A549 treated with ZK216348 at 1 μM for 4 hours (cell line): Measurements from ENCODE around the gene LRRC74B. TPM values are rescaled to one million over a fixed set of nuclear protein-coding genes. Genes with fewer than 3 reads are reported as not detected.

Experiments used
- total RNA-seq: library from RNA; stranded (reverse); fragments of 200-300 nt; extraction: Qiagen RNA extraction; gene quantifications from 5 replicates; pipeline ENCODE4 v1.2.3, GENCODE V29; 2022; ENCODE audit warnings: low read depth

Gene LRRC74B
- total RNA-seq: not detected in 5 replicates

GRCh38 chr22:21045585-21046294, at the start of gene LRRC74B:
Gene LRRC74B (plus strand): TSS chr22:21045946. CDS start chr22:21045987, 41 bp downstream.

GRCh38 chr22:21001601-21002325, 44.0 kb upstream of the LRRC74B start, which contains the start of gene THAP7:
Gene THAP7 (minus strand): TSS chr22:21002118. CDS start chr22:21001911, 207 bp downstream.

GRCh38 chr22:21014726-21015465, 30.9 kb upstream of the LRRC74B start, which contains the start of gene P2RX6:
Gene P2RX6 (plus strand): TSS chr22:21015165. CDS start chr22:21015175, 10 bp downstream.

GRCh38 chr22:21032037-21032867, 13.5 kb upstream of the LRRC74B start, which contains the start of gene SLC7A4:
Gene SLC7A4 (minus strand): TSS chr22:21032561. CDS start chr22:21031812, 749 bp downstream.

Other genes with a start within 250 kb of the LRRC74B start
- gene PI4KA, start 187.1 kb upstream of the LRRC74B start, total RNA-seq: 14.1 to 21.9 TPM (median 21.2 TPM) in 5 replicates
- gene SNAP29, start 186.9 kb upstream of the LRRC74B start, total RNA-seq: 17.0 to 18.8 TPM (median 18.4 TPM) in 5 replicates
- 20.7 to 24.6 TPM (median 22.5 TPM) in 5 replicates for gene CRKL, start 128.5 kb upstream of the LRRC74B start, total RNA-seq
- 1.9 to 5.0 TPM (median 3.7 TPM) in 5 replicates for gene AIFM3, start 78.7 kb upstream of the LRRC74B start, total RNA-seq
- 9.9 to 22.7 TPM (median 19.3 TPM) in 5 replicates for gene LZTR1, start 63.6 kb upstream of the LRRC74B start, total RNA-seq
- 14.4 to 28.4 TPM (median 25.2 TPM) in 5 replicates for gene THAP7, start 43.8 kb upstream of the LRRC74B start, total RNA-seq
- gene P2RX6, start 30.8 kb upstream of the LRRC74B start, total RNA-seq: 0.40 to 1.1 TPM (median 0.64 TPM) in 5 replicates
- gene SLC7A4, start 13.4 kb upstream of the LRRC74B start, total RNA-seq: not detected in 5 replicates